Loucy (cell line): ENCODE data around the gene NELL2.

Experiments used
- H2AFZ ChIP-seq: fragments of 200-600 bp; sonication (generic); 2 replicates; pipeline ENCODE4 v1.6.0; 2016; ENCODE audit warnings: antibody characterized with exemption, mild to moderate bottlenecking, low read length, moderate library complexity
- H3F3A ChIP-seq: fragments of 200-600 bp; 2 replicates; pipeline ENCODE4 v1.6.0; 2016; ENCODE audit warnings: antibody characterized with exemption, low read depth, mild to moderate bottlenecking
- H3K27me3 ChIP-seq: fragments of 200-600 bp; sonication (generic); 2 replicates; pipeline ENCODE4 v1.6.1; 2014; ENCODE audit warnings: low read length, mild to moderate bottlenecking; ENCODE audit not compliant: insufficient read depth, poor library complexity, severe bottlenecking
- H3K36me3 ChIP-seq: fragments of 200-600 bp; sonication (generic); 2 replicates; pipeline ENCODE4 v1.6.1; 2016; ENCODE audit warnings: low read length; ENCODE audit not compliant: insufficient read depth
- H3K4me1 ChIP-seq: fragments of 200-600 bp; sonication (generic); 2 replicates; pipeline ENCODE4 v1.5.1; 2014; ENCODE audit warnings: low read length, mild to moderate bottlenecking; ENCODE audit not compliant: insufficient read depth, poor library complexity, severe bottlenecking
- H3K4me2 ChIP-seq: fragments of 200-600 bp; sonication (generic); 2 replicates; pipeline ENCODE4 v1.6.0; 2014; ENCODE audit warnings: antibody characterized with exemption, low read length, low read depth, mild to moderate bottlenecking; ENCODE audit not compliant: poor library complexity, severe bottlenecking
- H3K4me3 ChIP-seq: fragments of 200-600 bp; sonication (generic); 2 replicates; pipeline ENCODE4 v1.5.1; 2014; ENCODE audit warnings: low read length, mild to moderate bottlenecking, mixed read lengths; ENCODE audit not compliant: poor library complexity, severe bottlenecking
- H3K79me2 ChIP-seq: fragments of 200-600 bp; sonication (generic); 2 replicates; pipeline ENCODE4 v1.6.1; 2014; ENCODE audit warnings: low read length; ENCODE audit not compliant: insufficient read depth
- H3K9ac ChIP-seq: fragments of 200-600 bp; sonication (generic); 2 replicates; pipeline ENCODE4 v1.6.0; 2014; ENCODE audit warnings: mild to moderate bottlenecking, low read depth, low read length, moderate library complexity; ENCODE audit not compliant: poor library complexity, severe bottlenecking
- H3K9me2 ChIP-seq: fragments of 200-600 bp; sonication (generic); replicated peaks from 2 replicates; pipeline ENCODE4 v1.6.1; 2016; ENCODE audit warnings: low read depth, low read length, mixed read lengths
- H3K9me3 ChIP-seq: fragments of 200-600 bp; sonication (generic); 2 replicates; pipeline ENCODE4 v1.6.1; 2014; ENCODE audit warnings: mild to moderate bottlenecking, antibody characterized with exemption, low read length, low read depth; ENCODE audit not compliant: insufficient read depth
- H4K20me1 ChIP-seq: fragments of 200-600 bp; sonication (generic); 2 replicates; pipeline ENCODE4 v1.6.0; 2014; ENCODE audit warnings: antibody characterized with exemption, low read length, mild to moderate bottlenecking; ENCODE audit not compliant: insufficient read depth, poor library complexity, severe bottlenecking
- EZH2phosphoT487 ChIP-seq: fragments of 200-600 bp; IDR thresholded peaks from 2 replicates; pipeline ENCODE4 v1.6.1; 2018; ENCODE audit warnings: antibody characterized with exemption, mild to moderate bottlenecking, moderate library complexity, borderline replicate concordance
- TF ChIP-seq, protein P1 (sequence below): fragments of 200-600 bp; sonication (generic); conservative IDR thresholded peaks from 2 replicates; pipeline ENCODE4 v1.5.1; 2014; ENCODE audit warnings: mild to moderate bottlenecking, antibody characterized with exemption, low read length

NELL2 gene

DNA sequence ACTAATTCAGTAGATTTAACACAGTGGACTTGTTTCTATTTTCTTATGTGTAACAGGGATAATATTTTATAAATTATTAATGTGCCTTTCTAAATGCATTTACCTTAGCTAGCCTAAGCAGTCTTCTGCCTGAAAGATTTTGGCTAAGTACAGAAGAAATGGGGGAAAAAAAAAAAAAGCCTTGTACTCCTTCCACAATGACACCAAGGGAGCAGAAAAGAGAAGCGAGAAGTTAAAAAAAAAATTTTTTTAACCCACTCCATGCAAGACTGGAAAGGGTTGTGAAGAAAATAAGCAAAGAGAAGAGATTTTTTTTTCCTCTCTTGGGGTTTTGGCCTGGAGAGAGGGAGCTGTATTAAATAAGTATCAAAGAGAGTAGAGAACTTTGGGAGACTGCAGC lies 28.7 kb downstream of the NELL2 start:
- peaks cover 22% of the 10 kb centered on the region for H3K4me1 ChIP-seq
- no peaks in the 10 kb centered on the region for H3K9me3 ChIP-seq
- H3K79me2 ChIP-seq, result no peaks in the 10 kb centered on the region
- TF ChIP-seq EZH2phosphoT487, result no peak
- TF ChIP-seq, protein P1, sequence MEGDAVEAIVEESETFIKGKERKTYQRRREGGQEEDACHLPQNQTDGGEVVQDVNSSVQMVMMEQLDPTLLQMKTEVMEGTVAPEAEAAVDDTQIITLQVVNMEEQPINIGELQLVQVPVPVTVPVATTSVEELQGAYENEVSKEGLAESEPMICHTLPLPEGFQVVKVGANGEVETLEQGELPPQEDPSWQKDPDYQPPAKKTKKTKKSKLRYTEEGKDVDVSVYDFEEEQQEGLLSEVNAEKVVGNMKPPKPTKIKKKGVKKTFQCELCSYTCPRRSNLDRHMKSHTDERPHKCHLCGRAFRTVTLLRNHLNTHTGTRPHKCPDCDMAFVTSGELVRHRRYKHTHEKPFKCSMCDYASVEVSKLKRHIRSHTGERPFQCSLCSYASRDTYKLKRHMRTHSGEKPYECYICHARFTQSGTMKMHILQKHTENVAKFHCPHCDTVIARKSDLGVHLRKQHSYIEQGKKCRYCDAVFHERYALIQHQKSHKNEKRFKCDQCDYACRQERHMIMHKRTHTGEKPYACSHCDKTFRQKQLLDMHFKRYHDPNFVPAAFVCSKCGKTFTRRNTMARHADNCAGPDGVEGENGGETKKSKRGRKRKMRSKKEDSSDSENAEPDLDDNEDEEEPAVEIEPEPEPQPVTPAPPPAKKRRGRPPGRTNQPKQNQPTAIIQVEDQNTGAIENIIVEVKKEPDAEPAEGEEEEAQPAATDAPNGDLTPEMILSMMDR, result no peak
- peak overlapping the region; percentile 63 for H3K4me2 ChIP-seq
- H3K4me3 ChIP-seq, result peak overlapping the region; percentile 53
- no peaks in the 10 kb centered on the region for H4K20me1 ChIP-seq
- no peaks in the 10 kb centered on the region for H3K36me3 ChIP-seq
- H3K9ac ChIP-seq, result peak overlapping the region; percentile 36
- no peak overlapping the region for H2AFZ ChIP-seq
- no peaks in the 10 kb centered on the region for H3K9me2 ChIP-seq
- no peaks in the 10 kb centered on the region for H3F3A ChIP-seq
- H3K27me3 ChIP-seq, result no peaks in the 10 kb centered on the region

DNA sequence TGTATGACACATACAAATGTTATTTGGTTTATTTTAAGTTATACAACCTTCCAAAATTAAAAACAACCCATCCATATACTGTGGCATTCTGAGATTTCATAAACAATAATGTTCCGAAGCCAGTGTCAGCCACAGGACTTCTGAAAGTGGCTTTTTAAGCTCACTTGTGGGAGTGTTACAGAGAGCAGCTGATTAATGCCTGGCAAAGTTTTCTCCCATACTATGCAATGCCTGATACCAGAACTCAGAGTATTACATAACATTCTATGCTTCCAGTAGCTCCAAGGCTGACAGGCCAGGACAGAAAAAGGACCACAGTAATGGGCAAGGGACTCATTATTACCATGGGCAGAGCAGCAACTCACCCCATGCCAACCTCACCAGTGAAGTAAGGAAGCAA lies 29.3 kb downstream of the NELL2 start:
- no peaks in the 10 kb centered on the region for H3K27me3 ChIP-seq
- H2AFZ ChIP-seq, result no peak overlapping the region
- TF ChIP-seq EZH2phosphoT487, result no peak
- TF ChIP-seq, protein P1, result no peak
- H3K9me2 ChIP-seq, result no peaks in the 10 kb centered on the region
- no peak overlapping the region for H3K4me2 ChIP-seq
- no peaks in the 10 kb centered on the region for H3K9me3 ChIP-seq
- no peak overlapping the region for H3K4me3 ChIP-seq
- H4K20me1 ChIP-seq, result no peaks in the 10 kb centered on the region
- no peak overlapping the region for H3K9ac ChIP-seq
- peaks cover 20% of the 10 kb centered on the region for H3K4me1 ChIP-seq
- H3K36me3 ChIP-seq, result no peaks in the 10 kb centered on the region
- H3K79me2 ChIP-seq, result no peaks in the 10 kb centered on the region
- no peaks in the 10 kb centered on the region for H3F3A ChIP-seq

DNA sequence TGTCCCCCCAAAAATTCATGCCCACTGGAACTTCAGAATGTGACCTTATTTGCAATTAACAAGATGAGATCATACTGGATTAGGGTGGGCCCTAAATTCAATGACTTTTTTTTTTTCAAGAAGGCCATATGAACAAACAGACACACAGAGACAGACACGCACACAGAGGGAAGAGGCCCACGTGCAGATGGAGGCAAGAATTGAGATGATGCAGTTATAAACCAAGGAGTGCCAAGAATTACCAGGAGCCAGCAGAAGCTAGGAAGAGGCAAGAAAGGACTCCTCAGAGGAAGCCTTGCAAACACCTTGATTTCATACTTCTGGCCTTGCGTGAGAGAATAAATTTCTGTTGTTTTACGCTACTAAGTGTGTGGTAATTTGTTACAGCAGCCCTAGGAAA lies 33.4 kb downstream of the NELL2 start:
- no peaks in the 10 kb centered on the region for H3K9me3 ChIP-seq
- no peaks in the 10 kb centered on the region for H3F3A ChIP-seq
- no peak overlapping the region for H3K9ac ChIP-seq
- no peaks in the 10 kb centered on the region for H3K79me2 ChIP-seq
- H3K9me2 ChIP-seq, result no peaks in the 10 kb centered on the region
- H3K4me2 ChIP-seq, result no peak overlapping the region
- peaks cover 10% of the 10 kb centered on the region for H3K4me1 ChIP-seq
- TF ChIP-seq EZH2phosphoT487, result no peak
- TF ChIP-seq, protein P1, result no peak
- H3K27me3 ChIP-seq, result no peaks in the 10 kb centered on the region
- no peak overlapping the region for H3K4me3 ChIP-seq
- no peak overlapping the region for H2AFZ ChIP-seq
- no peaks in the 10 kb centered on the region for H3K36me3 ChIP-seq
- H4K20me1 ChIP-seq, result no peaks in the 10 kb centered on the region
